Measurements from ENCODE around the gene PITX2.
"Not testable (repeated sequence)": the region's sequence is repeated elsewhere in the genome, so short reads cannot be mapped to it uniquely, and the experiment has no call there.

PITX2 gene

GRCh38 chr4:110610620-110610939 lies 12.3 kb downstream of the PITX2 start:
- no peak for ATAC-seq

GRCh38 chr4:110609044-110609750 lies 13.7 kb downstream of the PITX2 start:
- no peak for ATAC-seq

GRCh38 chr4:110605077-110605476 lies 17.8 kb downstream of the PITX2 start:
- no peak for ATAC-seq

- no peak for ATAC-seq
Observed at GRCh38 chr4:110602061-110602460, 20.8 kb downstream of the PITX2 start.

GRCh38 chr4:110597582-110597981 lies 25.3 kb downstream of the PITX2 start:
- ATAC-seq, result no peak

GRCh38 chr4:110596431-110596830 lies 26.4 kb downstream of the PITX2 start:
- no peak for ATAC-seq

- ATAC-seq, result no peak
Observed at GRCh38 chr4:110595583-110595982, 27.3 kb downstream of the PITX2 start.

- ATAC-seq, result no peak
Observed at GRCh38 chr4:110589297-110589696, 33.6 kb downstream of the PITX2 start.

GRCh38 chr4:110587666-110588285 lies 35.1 kb downstream of the PITX2 start:
- no peak for ATAC-seq

- ATAC-seq, result no peak
Observed at GRCh38 chr4:110586131-110586850, 36.6 kb downstream of the PITX2 start.

GRCh38 chr4:110576696-110577095 lies 46.2 kb downstream of the PITX2 start:
- not testable (repeated sequence) for ATAC-seq

Data from activated CD4-positive, CD25-positive, alpha-beta regulatory T cell treated with anti-CD3 and anti-CD28 coated beads, Interleukin-2, amount 50 U/mL, for 24 hours (primary cell).